GM13977 (cell line): ENCODE measurements around the gene PPP1R11.
"Not testable (repeated sequence)": the region's sequence is repeated elsewhere in the genome, so short reads cannot be mapped to it uniquely, and the experiment has no call there.

ENCODE experiments used
- DNase-seq: peaks from one replicate; pipeline ENCODE4 v3.0.0; 2012; ENCODE audit warnings: low spot score
- CTCF ChIP-seq: IDR thresholded peaks from 2 replicates; pipeline ENCODE4 v1.5.1; 2012; ENCODE audit warnings: mild to moderate bottlenecking, control low read depth; ENCODE audit not compliant: insufficient read depth; ENCODE audit errors: extremely low read depth, missing control alignments
- in situ Hi-C: fragments of 300-500 bp; cut with MboI; formaldehyde crosslinking; loops from one replicate; pipeline ENCODE4 v1.12.0; 2022; ENCODE audit warnings: low sequenced_read_pairs, low pct_unique_long_range_greater_than_20kb, mixed read lengths, inconsistent platforms; ENCODE audit not compliant: unreplicated experiment

Gene PPP1R11

GRCh38 chr6:30031381-30031780, 35.6 kb upstream of the PPP1R11 start:
- no peak for DNase-seq
- in situ Hi-C loops, result no loop called here
- no peak for TF ChIP-seq CTCF

GRCh38 chr6:30033440-30033839, 33.6 kb upstream of the PPP1R11 start:
- in situ Hi-C loops, DNase-seq: not testable (repeated sequence)

- no peak for DNase-seq
- in situ Hi-C loops, result no loop called here
- TF ChIP-seq CTCF, result no peak
Observed at GRCh38 chr6:30035784-30036183, 31.2 kb upstream of the PPP1R11 start.

GRCh38 chr6:30037182-30037788, 29.7 kb upstream of the PPP1R11 start:
- peak; percentile 29 for DNase-seq
- peak; percentile 57 for TF ChIP-seq CTCF
- in situ Hi-C loops, result no loop called here

- TF ChIP-seq CTCF, result no peak
- no peak for DNase-seq
- in situ Hi-C loops, result no loop called here
Observed at GRCh38 chr6:30041221-30041620, 25.8 kb upstream of the PPP1R11 start.

- no peak for TF ChIP-seq CTCF
- no peak for DNase-seq
- in situ Hi-C loops, result no loop called here
Observed at GRCh38 chr6:30041821-30042220, 25.2 kb upstream of the PPP1R11 start.

- in situ Hi-C loops, result no loop called here
- TF ChIP-seq CTCF, result no peak
Observed at GRCh38 chr6:30042476-30042875, 24.5 kb upstream of the PPP1R11 start.

More at GRCh38 chr6:30042476-30042875, 24.5 kb upstream of the PPP1R11 start:
- DNase-seq, result peak; percentile 21
